GDM1 (cell line): ENCODE measurements around the gene PLOD3.
A peak's percentile ranks its signal among the peaks of the same experiment; 100 is the strongest.

Experiments
- DNase-seq: peaks from one replicate; lab custom pipeline; 2025; lab: John Stamatoyannopoulos, UW

The PLOD3 gene

GRCh38 chr7:101238226-101239182 is 21.1 kb upstream of the PLOD3 start:
- no peak for DNase-seq

GRCh38 chr7:101237206-101238067 is 20.1 kb upstream of the PLOD3 start, which contains the start of gene CLDN15:
Gene CLDN15, minus strand, starts transcription at chr7:101237802. Its CDS starts 221 bp downstream, at chr7:101237581.
- DNase-seq: peak; percentile 82

DNA sequence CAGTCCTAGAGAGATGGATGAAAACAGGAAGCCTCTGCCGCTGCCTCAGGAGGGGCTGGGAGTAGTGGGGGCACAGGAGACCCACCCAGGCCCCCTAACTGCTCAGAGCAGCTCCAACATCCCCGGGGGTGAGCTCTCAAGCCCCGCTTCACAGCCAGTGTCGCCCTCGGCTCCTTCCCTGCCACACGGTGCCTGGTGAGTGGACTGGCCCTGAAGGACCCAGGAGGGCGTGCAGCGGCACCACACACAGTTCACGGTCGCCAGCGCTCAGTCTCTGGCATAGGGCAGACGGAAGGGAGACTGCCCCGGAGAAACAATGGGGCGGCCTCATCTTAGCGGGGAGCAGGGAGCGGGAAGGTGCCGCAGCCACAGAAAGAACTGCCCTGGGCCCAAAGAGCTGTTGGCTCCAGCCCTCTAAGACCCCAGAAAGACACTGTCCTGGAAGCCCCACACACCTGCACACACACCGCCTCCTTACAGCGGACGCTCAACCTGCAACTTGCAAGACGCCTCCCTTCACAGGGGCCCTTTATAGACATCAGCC is 19.0 kb upstream of the PLOD3 start:
- no peak for DNase-seq

DNA sequence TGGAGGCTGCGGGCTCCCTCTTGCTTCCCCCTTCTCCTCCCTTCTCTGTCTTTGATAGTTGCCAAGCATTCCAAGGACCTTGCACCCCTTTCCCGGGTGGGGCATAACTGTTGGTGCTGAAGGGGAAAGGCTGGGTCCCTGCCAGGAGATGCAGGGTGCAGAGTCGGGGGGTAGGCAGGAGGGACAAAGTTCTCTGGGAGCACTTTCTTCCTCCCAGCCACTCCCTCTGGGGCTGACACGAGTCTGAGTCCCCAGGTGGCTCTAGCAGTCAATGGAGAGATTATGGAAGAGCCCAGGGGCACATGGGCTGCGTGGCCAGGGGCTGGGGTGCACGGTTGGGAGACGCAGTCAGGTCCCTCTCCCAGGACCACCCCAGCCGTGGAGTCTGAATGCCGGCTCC is 18.1 kb upstream of the PLOD3 start:
- DNase-seq: no peak

DNA sequence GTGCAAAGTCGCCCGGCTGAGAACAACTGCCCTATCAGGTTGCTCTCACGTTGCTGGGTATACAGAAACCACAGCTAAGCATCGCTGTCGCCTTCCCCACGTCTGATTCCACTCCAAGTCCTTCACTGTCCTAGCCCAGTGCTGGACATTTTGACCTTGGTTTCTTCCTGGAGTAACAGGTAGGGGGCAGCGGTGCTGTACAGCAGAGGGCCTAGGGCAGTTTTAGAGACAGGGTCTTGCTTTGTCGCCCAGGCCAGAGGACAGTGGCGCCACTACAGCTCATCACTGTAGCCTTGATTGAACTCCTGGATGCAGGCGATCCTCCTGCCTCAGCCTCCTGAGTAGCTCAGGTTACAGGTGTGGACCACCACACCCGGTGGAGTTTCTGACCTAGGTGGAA is 17.7 kb upstream of the PLOD3 start:
- DNase-seq: peak; percentile 53

- no peak for DNase-seq
Measured at GRCh38 chr7:101234636-101235035, 17.3 kb upstream of the PLOD3 start.

DNA sequence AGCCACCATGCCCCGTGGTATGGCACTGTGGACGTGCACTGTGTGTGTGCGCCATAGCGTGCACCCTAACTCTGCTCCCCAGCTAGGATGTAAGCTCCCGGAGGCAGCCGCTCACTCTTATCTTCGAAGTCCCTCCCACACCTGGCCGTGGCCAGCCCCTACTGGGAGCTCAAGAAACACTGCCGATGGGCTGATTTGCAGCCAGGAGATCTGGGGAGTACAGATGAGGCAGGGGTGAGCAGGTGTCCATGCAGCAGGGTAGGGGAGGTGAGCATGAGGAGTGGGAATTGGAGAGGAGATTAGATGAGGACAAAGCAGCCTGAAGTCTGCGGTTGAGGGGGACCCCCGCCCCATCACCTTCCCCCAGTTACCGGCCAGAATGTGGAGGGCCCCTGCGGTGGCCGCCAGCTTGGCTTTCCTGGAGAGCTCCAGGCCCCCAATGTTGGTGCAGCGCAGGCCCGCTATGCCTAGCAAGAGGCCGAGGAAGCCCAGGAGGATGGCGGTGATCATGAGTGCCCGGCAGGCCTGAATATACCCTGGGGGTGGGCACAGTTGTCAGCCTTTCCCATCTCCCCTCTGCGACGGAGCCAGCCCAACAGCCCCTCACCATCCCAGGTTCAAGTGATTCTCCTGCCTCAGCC is 16.6 kb upstream of the PLOD3 start:
- no peak for DNase-seq

DNA sequence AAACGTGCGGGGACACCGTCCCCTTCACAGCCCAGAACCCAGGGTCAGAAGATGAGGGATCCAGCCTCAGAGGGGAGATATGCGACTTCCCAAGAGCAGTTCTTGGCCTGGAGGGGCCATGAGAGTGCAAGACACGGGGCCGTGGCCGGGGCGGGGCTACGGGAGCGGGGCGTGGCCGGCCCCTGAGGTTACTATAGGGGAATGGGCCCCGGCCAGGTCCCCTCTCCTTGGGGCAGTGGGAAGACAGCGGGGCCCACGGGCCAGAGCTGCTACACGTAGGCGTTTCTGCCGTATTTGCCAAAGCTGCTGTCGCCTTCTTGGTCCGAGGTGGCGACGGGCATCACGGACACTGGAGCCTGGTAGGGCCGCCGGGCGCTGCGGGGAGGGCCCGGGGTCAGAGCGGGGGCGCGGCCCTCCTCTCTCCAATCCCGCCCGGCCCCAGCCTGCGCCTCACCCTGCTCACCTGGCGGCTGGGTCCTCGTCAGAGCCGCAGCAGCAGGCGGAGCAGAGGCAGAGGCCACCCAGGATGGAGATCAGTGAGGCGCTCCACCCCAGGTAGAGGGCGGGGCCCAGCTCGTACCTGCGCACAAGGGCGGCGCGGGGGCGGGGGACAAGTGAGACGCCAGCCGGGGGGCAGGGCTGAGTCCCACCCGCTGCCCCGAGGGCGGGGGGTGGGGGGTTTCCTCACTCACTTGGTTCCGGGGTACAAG is 14.9 kb upstream of the PLOD3 start:
- DNase-seq: no peak

DNA sequence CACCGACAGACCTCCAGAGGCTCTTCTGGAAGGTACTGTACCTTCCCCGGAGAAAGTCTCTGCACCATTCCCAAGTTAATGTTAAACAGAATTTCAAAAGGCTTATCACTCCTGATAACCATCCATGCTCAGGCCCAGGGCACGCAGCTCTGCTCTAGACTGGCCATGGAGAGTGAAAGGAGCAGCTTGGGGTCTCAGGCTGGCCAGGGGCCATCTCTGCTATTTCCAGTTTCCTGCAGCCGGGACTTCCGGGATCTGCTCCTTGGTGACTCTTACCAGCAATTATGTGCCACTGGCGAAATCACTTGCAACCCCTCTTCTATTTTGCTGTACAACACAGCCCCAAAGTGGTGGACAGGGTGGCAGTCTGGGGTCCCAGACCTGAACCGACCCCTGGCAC is 14.3 kb upstream of the PLOD3 start:
- no peak for DNase-seq

GRCh38 chr7:101226721-101227120 is 9.3 kb upstream of the PLOD3 start:
- no peak for DNase-seq

DNA sequence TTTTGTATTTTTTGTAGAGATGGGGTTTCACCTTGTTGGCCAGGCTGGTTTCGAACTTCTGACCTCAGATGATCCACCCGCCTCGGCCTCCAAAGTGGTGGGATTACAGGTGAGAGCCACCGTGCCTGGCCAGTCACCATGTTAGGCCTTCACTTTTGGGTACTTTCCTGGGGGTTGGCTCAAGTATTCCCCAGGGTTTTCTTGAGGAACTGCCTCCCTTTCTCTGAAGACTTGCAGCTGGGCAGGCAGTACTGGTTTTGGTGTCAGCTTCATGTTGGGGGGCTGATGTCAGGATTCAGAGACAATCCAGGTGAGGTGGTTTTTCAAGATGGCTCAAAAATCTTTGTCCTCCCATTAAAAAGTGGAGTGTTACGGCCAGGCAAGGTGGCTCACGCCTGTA is 8.3 kb upstream of the PLOD3 start:
- no peak for DNase-seq

GRCh38 chr7:101223528-101223927 is 6.1 kb upstream of the PLOD3 start:
- DNase-seq: no peak

DNA sequence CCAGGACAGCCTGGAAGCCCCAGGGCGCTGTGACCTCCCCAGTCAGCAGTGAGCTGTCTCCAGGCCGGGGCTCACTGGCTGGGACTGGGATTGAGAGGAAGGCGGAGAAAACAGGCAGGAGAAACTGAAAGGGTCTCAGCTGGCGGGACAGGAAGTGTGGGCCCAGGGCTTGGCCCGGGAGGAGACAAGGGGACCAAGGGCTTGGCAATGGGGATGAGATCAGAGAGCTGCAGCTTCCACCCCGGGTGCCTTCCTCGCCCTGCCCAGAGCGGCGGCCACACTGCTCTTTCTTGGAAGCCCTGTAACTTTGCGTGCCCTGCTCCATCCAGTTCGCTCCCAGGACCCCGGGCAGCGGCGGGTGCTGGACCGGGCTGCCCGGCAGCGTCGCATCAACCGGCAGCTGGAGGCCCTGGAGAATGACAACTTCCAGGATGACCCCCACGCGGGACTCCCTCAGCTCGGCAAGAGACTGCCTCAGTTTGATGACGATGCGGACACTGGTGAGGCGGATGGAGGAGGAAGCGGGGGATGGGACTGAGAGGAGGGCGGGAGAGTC is 5.0 kb upstream of the PLOD3 start:
- DNase-seq: no peak

GRCh38 chr7:101220295-101220694 is 2.9 kb upstream of the PLOD3 start:
- no peak for DNase-seq

DNA sequence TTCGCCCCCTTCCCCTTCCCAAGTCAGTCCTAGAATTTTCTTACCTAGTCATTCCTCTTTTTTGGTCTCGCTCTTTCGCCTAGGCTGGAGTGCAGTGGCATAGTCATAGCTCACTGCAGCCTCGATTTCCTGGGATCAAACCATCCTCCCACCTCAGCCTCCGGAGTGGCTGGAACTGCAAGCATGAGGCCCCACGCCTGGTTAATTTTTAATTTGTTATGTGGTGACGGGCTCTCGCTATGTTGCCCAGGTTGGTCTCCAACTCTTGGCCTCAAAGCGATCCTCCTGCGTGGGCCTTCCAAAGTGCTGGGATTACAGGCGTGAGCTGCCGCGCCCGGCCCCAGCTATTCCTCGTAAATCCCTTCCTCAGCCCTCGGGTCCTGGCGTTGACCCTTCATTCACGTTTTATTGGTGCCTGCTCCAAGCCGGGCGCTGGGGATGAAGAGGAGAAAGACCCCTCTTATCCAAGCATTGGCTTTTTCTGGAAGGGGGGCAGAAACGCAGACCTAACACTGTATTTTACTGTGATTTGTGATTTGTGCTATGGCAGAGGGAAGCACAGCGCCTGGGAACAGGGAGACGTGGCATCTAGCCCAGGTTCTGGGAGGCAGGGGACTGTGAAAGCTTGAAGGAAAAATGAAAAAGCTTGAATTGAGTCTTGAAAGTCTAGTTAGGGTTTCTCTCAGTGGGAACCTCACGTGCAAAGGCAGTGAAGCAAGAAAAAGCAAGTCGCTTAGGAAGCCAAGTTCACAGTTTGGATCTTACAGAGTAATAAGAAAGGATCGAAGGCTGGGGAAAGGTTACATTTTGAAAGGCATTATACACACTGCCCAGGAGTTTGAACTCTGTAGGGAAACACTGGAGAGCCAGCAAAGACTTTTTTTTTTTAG is 1.1 kb upstream of the PLOD3 start:
- no peak for DNase-seq

- no peak for DNase-seq
Measured at GRCh38 chr7:101216860-101217387, 457 bp downstream of the PLOD3 start.

GRCh38 chr7:101216001-101216859 is 1.2 kb downstream of the PLOD3 start:
- no peak for DNase-seq

- no peak for DNase-seq
Measured at GRCh38 chr7:101212014-101212413, 5.4 kb downstream of the PLOD3 start.

DNA sequence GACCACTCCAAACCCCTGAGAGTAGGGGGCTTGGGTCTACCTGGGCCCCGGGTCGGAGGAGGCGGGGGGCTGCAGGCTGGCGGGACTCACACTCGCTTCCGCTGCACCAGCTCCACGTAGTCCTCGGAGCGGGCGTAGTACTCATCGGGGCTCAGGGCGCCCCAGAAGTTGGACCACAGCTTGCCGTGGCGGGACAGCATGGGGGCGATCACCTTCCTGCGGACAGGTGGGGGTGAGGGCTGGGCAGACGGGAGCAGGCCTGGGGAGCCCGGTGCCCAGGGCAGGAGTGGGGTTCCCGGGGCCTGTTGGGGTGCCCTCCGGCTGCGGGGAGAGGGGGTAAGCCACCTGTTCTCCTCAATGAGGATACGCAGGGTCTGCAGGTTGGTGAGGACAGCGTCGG is 5.9 kb downstream of the PLOD3 start:
- DNase-seq: no peak
